DND-41 (cell line): ENCODE measurements around the gene TRPC4AP.

Experiments
- ATAC-seq: fragments of 200-7000 bp; cut with Tn5 transposase; 3 replicates; pipeline ENCODE4 v1.9.1; 2021; ENCODE audit warnings: low read depth; ENCODE audit not compliant: insufficient read depth
- DNase-seq: peaks from one replicate; pipeline ENCODE4 v3.0.0-alpha.2; 2020
- H2AFZ ChIP-seq: 2 replicates; pipeline ENCODE4 v1.6.0; 2012; ENCODE audit warnings: low read depth, low read length
- H3K27ac ChIP-seq: 2 replicates; pipeline ENCODE4 v1.5.1; 2012; ENCODE audit warnings: low read length, inconsistent platforms
- H3K27me3 ChIP-seq: fragments of 200-600 bp; sonication (generic); 2 replicates; pipeline ENCODE4 v1.6.0; 2012; ENCODE audit warnings: low read length, mild to moderate bottlenecking, inconsistent platforms; ENCODE audit not compliant: insufficient read depth, poor library complexity
- H3K36me3 ChIP-seq: 2 replicates; pipeline ENCODE4 v1.5.1; 2012; ENCODE audit warnings: low read length, inconsistent platforms; ENCODE audit not compliant: insufficient read depth
- H3K4me1 ChIP-seq: 2 replicates; pipeline ENCODE4 v1.5.1; 2012; ENCODE audit warnings: mild to moderate bottlenecking, low read length; ENCODE audit not compliant: insufficient read depth
- H3K4me2 ChIP-seq: 2 replicates; pipeline ENCODE4 v1.6.0; 2012; ENCODE audit warnings: mild to moderate bottlenecking, moderate library complexity, low read length, inconsistent platforms; ENCODE audit not compliant: insufficient read depth
- H3K4me3 ChIP-seq, 2 experiments: fragments of 200-600 bp in 1 of 2; shearing (Covaris generic) in 1 of 2; 2 replicates each; pipeline ENCODE4 v1.5.1; 2012 to 2016; ENCODE audit warnings: inconsistent platforms in 2 of 2, low read length in 2 of 2, mild to moderate bottlenecking in 2 of 2, low read depth in 1 of 2, moderate library complexity in 1 of 2
- H3K79me2 ChIP-seq: 2 replicates; pipeline ENCODE4 v1.6.0; 2012; ENCODE audit warnings: low read length, inconsistent platforms; ENCODE audit not compliant: insufficient read depth
- H3K9ac ChIP-seq: 2 replicates; pipeline ENCODE4 v1.6.0; 2012; ENCODE audit warnings: low read depth, mild to moderate bottlenecking, inconsistent platforms, low read length, moderate library complexity
- H3K9me3 ChIP-seq: 2 replicates; pipeline ENCODE4 v1.5.1; 2012; ENCODE audit warnings: low read length, moderate library complexity, mild to moderate bottlenecking, inconsistent platforms; ENCODE audit not compliant: insufficient read depth, severe bottlenecking
- H4K20me1 ChIP-seq: 2 replicates; pipeline ENCODE4 v1.6.0; 2012; ENCODE audit warnings: low read length; ENCODE audit not compliant: insufficient read depth
- EZH2 ChIP-seq: IDR thresholded peaks from 3 replicates; pipeline ENCODE4 v1.6.1; 2012; ENCODE audit warnings: borderline replicate concordance, low read depth, mild to moderate bottlenecking, moderate library complexity, low read length, inconsistent platforms; ENCODE audit not compliant: severe bottlenecking
- TF ChIP-seq, protein P1 (sequence below): IDR thresholded peaks from 2 replicates; pipeline ENCODE4 v1.5.1; 2012; ENCODE audit warnings: borderline replicate concordance, low read length, moderate library complexity, mild to moderate bottlenecking; ENCODE audit not compliant: poor library complexity, severe bottlenecking; ENCODE audit errors: extremely low read depth

TRPC4AP gene

DNA sequence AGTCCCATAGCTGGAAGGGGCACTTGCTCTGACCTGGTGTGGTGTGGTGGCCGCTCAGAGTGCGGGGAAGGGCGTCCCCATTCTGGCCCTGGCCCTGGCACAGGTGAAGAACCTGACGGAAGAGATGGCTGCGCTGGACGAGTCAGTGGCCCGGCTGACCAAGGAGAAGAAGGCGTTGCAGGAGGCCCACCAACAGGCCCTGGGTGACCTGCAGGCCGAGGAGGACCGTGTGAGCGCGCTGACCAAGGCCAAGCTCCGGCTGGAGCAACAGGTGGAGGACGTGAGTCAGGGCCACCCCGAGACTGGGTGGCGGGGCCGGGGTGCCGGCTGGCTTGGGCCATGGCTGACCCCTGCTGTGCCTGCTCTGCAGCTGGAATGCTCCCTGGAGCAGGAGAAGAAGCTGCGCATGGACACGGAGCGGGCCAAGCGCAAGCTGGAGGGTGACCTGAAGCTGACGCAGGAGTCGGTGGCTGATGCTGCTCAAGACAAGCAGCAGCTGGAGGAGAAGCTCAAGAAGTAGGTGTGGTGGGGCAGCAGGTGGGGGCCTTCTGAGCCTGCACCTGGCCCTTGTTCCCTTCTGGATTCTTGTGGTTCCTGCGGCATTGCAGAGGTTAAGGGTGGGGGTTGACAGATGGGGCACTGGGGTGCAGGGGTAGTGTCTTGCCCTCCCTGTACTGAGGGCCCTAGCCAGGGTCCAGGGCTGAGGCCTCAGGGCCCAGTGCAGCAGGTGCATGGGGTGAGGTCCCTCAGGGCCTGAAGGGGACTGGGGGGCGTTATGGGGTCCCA is 96.2 kb downstream of the TRPC4AP start:
- Histone ChIP-seq H2AFZ (no peak overlapping the region), H3K9me3 (no peaks in the 10 kb centered on the region), H3K4me3 (no peak overlapping the region), H3K79me2 (no peaks in the 10 kb centered on the region), H3K27me3 (no peaks in the 10 kb centered on the region), H3K4me1 (no peaks in the 10 kb centered on the region), H4K20me1 (peaks cover 32% of the 10 kb centered on the region), H3K27ac (no peak overlapping the region), H3K9ac (no peak overlapping the region), H3K4me2 (no peak overlapping the region), H3K36me3 (peaks cover 80% of the 10 kb centered on the region)
- TF ChIP-seq EZH2, result no peak
- TF ChIP-seq, protein P1, sequence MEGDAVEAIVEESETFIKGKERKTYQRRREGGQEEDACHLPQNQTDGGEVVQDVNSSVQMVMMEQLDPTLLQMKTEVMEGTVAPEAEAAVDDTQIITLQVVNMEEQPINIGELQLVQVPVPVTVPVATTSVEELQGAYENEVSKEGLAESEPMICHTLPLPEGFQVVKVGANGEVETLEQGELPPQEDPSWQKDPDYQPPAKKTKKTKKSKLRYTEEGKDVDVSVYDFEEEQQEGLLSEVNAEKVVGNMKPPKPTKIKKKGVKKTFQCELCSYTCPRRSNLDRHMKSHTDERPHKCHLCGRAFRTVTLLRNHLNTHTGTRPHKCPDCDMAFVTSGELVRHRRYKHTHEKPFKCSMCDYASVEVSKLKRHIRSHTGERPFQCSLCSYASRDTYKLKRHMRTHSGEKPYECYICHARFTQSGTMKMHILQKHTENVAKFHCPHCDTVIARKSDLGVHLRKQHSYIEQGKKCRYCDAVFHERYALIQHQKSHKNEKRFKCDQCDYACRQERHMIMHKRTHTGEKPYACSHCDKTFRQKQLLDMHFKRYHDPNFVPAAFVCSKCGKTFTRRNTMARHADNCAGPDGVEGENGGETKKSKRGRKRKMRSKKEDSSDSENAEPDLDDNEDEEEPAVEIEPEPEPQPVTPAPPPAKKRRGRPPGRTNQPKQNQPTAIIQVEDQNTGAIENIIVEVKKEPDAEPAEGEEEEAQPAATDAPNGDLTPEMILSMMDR, result no peak
- DNase-seq, result no peak
- ATAC-seq, result no peak

DNA sequence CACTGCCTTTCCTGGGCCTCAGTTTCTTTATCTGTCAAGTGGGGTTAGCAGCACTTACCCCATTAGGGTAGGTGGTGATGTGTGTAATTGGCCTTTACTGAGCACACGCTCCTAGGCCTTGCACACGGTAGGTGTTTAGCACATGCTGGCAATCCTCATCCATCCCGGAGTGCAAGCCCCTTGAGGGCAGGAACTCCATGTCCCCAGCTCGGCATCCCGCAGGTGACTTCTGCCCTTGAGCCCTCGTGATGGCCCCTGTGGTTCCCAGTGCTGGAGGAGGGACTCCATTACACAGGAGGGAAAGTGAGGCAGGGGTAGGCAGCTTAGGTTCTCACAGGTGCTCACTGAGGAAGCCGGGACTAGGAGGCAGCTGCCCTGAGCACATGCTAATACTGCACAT is 96.9 kb downstream of the TRPC4AP start:
- TF ChIP-seq EZH2, result no peak
- TF ChIP-seq, protein P1, result no peak
- Histone ChIP-seq H3K27ac (no peak overlapping the region), H3K36me3 (peaks cover 73% of the 10 kb centered on the region)

DNA sequence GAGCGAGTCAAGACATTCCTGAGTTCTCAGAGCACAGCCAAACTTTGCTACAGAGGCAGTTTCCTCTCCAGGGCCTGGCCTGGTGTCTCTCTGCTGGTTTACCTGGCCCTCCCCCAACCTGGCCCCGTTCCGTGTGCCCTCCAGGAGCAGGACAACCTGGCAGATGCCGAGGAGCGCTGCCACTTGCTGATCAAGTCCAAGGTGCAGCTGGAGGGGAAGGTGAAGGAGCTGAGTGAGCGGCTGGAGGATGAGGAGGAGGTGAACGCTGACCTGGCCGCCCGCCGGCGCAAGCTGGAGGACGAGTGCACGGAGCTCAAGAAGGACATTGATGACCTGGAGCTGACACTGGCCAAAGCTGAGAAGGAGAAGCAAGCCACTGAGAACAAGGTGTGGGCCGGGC is 97.4 kb downstream of the TRPC4AP start:
- TF ChIP-seq, protein P1, result no peak
- no peak for TF ChIP-seq EZH2
- Histone ChIP-seq H3K27me3 (no peaks in the 10 kb centered on the region), H2AFZ (no peak overlapping the region), H4K20me1 (peaks cover 22% of the 10 kb centered on the region), H3K79me2 (no peaks in the 10 kb centered on the region), H3K9me3 (no peaks in the 10 kb centered on the region), H3K4me2 (no peak overlapping the region), H3K4me1 (no peaks in the 10 kb centered on the region), H3K4me3 (no peak overlapping the region), H3K36me3 (peaks cover 68% of the 10 kb centered on the region), H3K9ac (no peak overlapping the region), H3K27ac (no peak overlapping the region)
- ATAC-seq (no peak), DNase-seq (no peak)

More for the DNA sequence above, 96.9 kb downstream of the TRPC4AP start:
- no peak overlapping the region for H3K9ac ChIP-seq
- no peaks in the 10 kb centered on the region for H3K9me3 ChIP-seq
- H3K4me1 ChIP-seq, result no peaks in the 10 kb centered on the region
- ATAC-seq (no peak), DNase-seq (no peak)
- no peak overlapping the region for H3K4me2 ChIP-seq
- H4K20me1 ChIP-seq, result peaks cover 25% of the 10 kb centered on the region
- no peak overlapping the region for H3K4me3 ChIP-seq
- no peaks in the 10 kb centered on the region for H3K27me3 ChIP-seq
- no peak overlapping the region for H2AFZ ChIP-seq
- no peaks in the 10 kb centered on the region for H3K79me2 ChIP-seq
